Naive thymus-derived CD8-positive, alpha-beta T cell (primary cell): ENCODE measurements around the gene CDH24. TPM values are rescaled to one million over a fixed set of nuclear protein-coding genes. Genes with fewer than 3 reads are reported as not detected.

Experiments
- ATAC-seq, 2 donors: fragments of 150-1000 bp; cut with Tn5 transposase in 1 of 2; sonication (Bioruptor Pico), chemical (Tn5 transposase) in 1 of 2; 1 replicate in 1 of 2; 2 replicates in 1 of 2; pipeline ENCODE4 v1.10.0; 2021; ENCODE audit warnings: mild to moderate bottlenecking in 2 of 2, moderate library complexity in 2 of 2
- POLR2A ChIA-PET: fragments of 350-600 bp; sonication (Branson Sonifier 250); formaldehyde crosslinking; loops from one replicate; lab custom pipeline; 2021; ENCODE audit warnings: antibody characterized with exemption; lab: Charles Lee
- DNase-seq, 10 donors: peaks; one replicate each; pipeline versions ENCODE4 v3.0.0 to v3.0.0-alpha.2; 2020 to 2022
- H3K27ac Mint-ChIP-seq, 10 donors: one replicate each; pipeline ENCODE4 v1.8.0; 2020 to 2022; ENCODE audit warnings: mild to moderate bottlenecking in 10 of 10, mixed read lengths in 10 of 10, moderate library complexity in 4 of 10, inconsistent platforms in 1 of 10
- H3K27me3 Mint-ChIP-seq, 5 donors: one replicate each; pipeline ENCODE4 v1.8.0; 2021 to 2022; ENCODE audit warnings: mixed read lengths in 5 of 5
- H3K36me3 Mint-ChIP-seq, 3 donors: one replicate each; pipeline ENCODE4 v1.8.0; 2020 to 2022; ENCODE audit warnings: mixed read lengths in 3 of 3, mild to moderate bottlenecking in 2 of 3, inconsistent platforms in 1 of 3
- H3K4me1 Mint-ChIP-seq, 4 donors: one replicate each; pipeline ENCODE4 v1.8.0; 2021 to 2022; ENCODE audit warnings: mixed read lengths in 4 of 4
- H3K4me3 Mint-ChIP-seq, 10 donors: one replicate each; pipeline ENCODE4 v1.8.0; 2020 to 2022; ENCODE audit warnings: mild to moderate bottlenecking in 10 of 10, mixed read lengths in 10 of 10, moderate library complexity in 6 of 10, inconsistent platforms in 1 of 10
- H3K9me3 Mint-ChIP-seq, 9 donors: one replicate each; pipeline ENCODE4 v1.8.0; 2020 to 2022; ENCODE audit warnings: mixed read lengths in 9 of 9, mild to moderate bottlenecking in 3 of 9, inconsistent platforms in 1 of 9, moderate library complexity in 1 of 9
- polyA plus RNA-seq, 3 donors: library from polyadenylated mRNA; unstranded; fragments of 300-500 nt; fragmentation: Illumina TruSeq; gene quantifications; one replicate each; pipeline ENCODE4 v1.2.3, GENCODE V29; 2021
- total RNA-seq, 8 experiments: library from RNA in 2 of 8; stranded (reverse) in 2 of 8; gene quantifications; one replicate each; pipeline ENCODE4 v1.2.3 and lab custom pipeline; 2021 to 2026

Gene CDH24
- total and polyA plus RNA-seq, 5 experiments from 2014 or later: 0.06 to 1.2 (median 0.31) TPM

DNA sequence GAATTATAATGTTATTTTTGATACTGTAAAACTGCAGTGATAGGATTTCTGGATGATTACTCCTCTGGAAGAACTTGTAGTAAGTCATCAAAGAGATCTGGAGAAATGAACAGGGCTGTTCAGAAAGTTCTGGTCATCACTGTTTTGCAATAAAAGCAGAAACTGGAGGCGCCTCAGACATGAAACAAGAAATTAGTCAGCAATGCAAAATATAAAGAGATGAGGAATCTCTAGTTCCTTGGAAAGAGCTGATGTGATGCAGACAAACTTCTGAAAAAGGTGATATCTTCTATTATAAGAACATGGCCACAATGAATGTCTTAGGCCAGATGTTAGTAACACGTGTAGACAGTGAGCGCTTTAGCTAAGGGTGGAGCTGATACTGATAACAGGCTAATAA, 28.1 kb upstream of the CDH24 start:
- Mint-ChIP-seq H3K9me3 (no peaks in the 10 kb centered on the region), H3K4me3 (no peak overlapping the region), H3K36me3 (peaks cover 11 to 95% (median 16%) of the 10 kb centered on the region in 3 donors), H3K27ac (peak overlapping the region in 3 of 10 donors; percentile 8 to 41 (median 28)), H3K4me1 (peaks cover 11 to 32% (median 23%) of the 10 kb centered on the region in 4 donors), H3K27me3 (no peaks in the 10 kb centered on the region)
- DNase-seq: no peak
- POLR2A ChIA-PET: interaction anchor here (3.9 kb wide), 1 partner anchor 9 kb away, joined by 12 read pairs; the partner anchor contains the start of genes ACIN1 and C14orf119
- no peak for ATAC-seq

DNA sequence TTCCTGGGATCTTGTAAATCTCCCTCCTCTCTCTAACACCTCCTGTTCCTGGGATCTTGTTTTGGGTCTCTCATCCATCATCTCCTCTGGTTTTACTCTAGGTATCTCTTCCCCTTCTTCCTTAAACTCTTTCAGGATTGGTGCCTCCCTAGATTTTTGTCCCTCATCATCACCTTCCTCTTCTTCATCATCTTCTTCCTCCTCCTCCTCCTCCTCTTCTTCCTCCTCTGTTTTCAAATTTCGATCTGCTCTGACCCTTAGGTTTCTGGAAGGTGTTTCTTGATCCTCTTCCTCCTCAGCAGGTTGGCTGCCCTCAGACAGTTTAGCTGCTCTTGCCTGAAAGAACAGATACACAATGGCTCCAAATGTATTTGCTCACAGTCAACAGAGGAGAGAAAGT, 23.2 kb upstream of the CDH24 start:
- no peak for DNase-seq
- POLR2A ChIA-PET: no interaction called here
- H3K27me3 Mint-ChIP-seq: no peaks in the 10 kb centered on the region
- no peaks in the 10 kb centered on the region for H3K9me3 Mint-ChIP-seq
- H3K4me1 Mint-ChIP-seq: peaks cover 0 to 18% (median 4%) of the 10 kb centered on the region in 4 donors
- ATAC-seq: no peak
- no peak overlapping the region for H3K4me3 Mint-ChIP-seq
- peak overlapping the region; percentile 12 to 73 (median 42) for H3K27ac Mint-ChIP-seq
- H3K36me3 Mint-ChIP-seq: peaks cover 11 to 94% (median 27%) of the 10 kb centered on the region in 3 donors

DNA sequence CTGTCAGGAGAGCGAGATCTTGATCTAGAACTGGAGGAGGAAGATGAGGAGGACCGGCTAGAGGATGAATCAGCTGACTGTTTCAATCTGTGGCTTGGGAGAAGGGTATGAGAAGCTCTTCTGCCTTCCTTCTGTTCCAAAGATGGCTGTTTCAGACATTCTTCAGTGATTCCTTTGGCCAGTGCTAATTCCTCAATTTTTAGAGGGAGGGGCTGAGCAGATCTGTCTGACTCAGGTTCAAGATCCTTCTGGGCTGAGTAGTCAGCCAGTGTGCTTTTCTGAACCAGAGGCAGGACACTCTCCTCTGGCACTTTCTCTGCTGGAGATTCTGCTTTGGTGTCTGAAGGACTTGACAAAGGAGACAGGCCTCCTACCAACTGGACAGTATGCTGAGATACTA, 22.4 kb upstream of the CDH24 start:
- DNase-seq: no peak
- no peaks in the 10 kb centered on the region for H3K9me3 Mint-ChIP-seq
- peak overlapping the region in 8 of 10 donors; percentile 16 to 82 (median 50) for H3K27ac Mint-ChIP-seq
- H3K4me1 Mint-ChIP-seq: peaks cover 0 to 17% (median 3%) of the 10 kb centered on the region in 4 donors
- no peak overlapping the region for H3K4me3 Mint-ChIP-seq
- POLR2A ChIA-PET: no interaction called here
- no peaks in the 10 kb centered on the region for H3K27me3 Mint-ChIP-seq
- no peak for ATAC-seq
- peaks cover 10 to 94% (median 27%) of the 10 kb centered on the region in 3 donors for H3K36me3 Mint-ChIP-seq

DNA sequence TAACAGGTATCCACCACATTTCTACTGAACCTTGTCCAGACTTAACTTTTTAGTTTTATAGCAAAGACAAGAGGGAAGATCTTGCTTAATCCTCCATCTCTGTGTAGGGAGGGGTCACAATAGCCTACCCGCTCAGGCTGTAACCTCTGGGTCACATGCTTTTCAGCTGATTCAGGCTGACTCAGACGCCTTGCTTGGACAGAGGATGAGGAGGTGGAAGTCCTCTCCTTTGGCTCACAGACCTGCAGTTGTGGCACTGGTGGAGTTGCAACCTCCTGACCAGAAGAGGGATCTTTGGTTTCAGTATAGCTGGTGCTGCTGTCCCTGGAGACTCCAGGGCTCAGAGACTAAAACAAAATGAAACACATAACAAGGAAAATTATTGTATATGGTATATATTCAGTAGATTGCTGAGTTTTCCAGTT, 21.4 kb upstream of the CDH24 start:
- Mint-ChIP-seq H3K27me3 (no peaks in the 10 kb centered on the region), H3K27ac (no peak overlapping the region), H3K4me3 (no peak overlapping the region), H3K9me3 (no peaks in the 10 kb centered on the region), H3K4me1 (peaks cover 0 to 15% (median 2%) of the 10 kb centered on the region in 4 donors), H3K36me3 (peaks cover 8 to 96% (median 25%) of the 10 kb centered on the region in 3 donors)
- no peak for DNase-seq
- no peak for ATAC-seq
- POLR2A ChIA-PET: interaction anchor here (3.2 kb wide), 1 partner anchor 16 kb away, joined by 15 read pairs; the partner anchor contains the start of genes ACIN1 and C14orf119

DNA sequence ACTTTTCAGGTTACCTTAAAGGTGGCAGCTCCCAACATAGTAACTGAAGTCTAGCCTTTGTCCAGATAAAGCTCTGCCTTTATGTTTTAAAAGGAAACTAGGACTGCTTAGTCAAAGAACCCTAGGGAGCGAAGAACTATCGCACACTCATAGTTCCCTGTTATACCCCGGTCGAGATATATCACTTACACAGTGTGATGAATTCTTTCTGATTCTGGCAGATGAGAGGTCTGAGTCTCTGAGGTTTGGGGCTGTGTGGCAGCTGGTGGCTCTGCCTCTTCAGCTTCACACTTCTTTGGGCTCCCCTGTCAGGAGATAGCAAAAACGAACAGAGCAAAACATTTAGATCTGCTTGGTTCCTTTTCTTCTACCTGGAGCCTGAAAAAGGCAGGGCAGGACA, 20.6 kb upstream of the CDH24 start:
- no peak overlapping the region for H3K4me3 Mint-ChIP-seq
- H3K4me1 Mint-ChIP-seq: peaks cover 0 to 15% (median 2%) of the 10 kb centered on the region in 4 donors
- POLR2A ChIA-PET: interaction anchor here (0.6 to 3.2 kb wide), 4 partner anchors 17 to 71 kb away, joined by 3 to 15 read pairs (median 6); partner anchors contain the start of genes ACIN1 and C14orf119
- no peaks in the 10 kb centered on the region for H3K9me3 Mint-ChIP-seq
- peaks cover 8 to 96% (median 25%) of the 10 kb centered on the region in 3 donors for H3K36me3 Mint-ChIP-seq
- no peaks in the 10 kb centered on the region for H3K27me3 Mint-ChIP-seq
- no peak for DNase-seq
- H3K27ac Mint-ChIP-seq: peak overlapping the region in 4 of 10 donors; percentile 14 to 55 (median 33)
- ATAC-seq: no peak

DNA sequence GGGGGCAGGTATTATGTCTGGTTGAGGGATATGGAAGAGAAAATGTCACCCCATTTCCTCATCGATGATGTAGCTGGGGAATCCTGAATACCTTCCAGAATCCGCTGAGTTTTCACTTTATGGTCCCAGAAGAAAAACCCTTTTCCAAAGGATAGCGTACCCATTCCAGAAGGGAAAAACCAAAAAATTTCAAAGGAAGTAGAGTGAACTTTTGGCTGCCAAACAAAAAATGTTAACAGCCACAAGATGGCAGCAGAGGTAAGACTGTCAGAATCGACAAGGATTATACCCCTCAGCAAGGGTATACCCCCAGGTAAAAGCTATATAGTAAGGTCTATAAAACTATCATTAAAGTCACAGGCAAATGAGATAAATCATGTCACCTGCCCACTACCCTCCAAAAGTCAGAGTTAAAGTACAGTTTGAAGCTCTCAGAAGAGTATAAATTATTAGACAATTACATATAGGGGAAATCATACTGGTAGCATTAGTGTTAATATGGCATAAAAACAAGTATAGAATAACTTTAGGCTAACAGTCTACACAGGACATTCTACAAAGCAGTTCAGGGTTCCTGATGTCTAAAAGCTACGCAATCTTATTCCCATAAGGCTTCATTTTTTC, 19.6 kb upstream of the CDH24 start:
- Mint-ChIP-seq H3K9me3 (no peaks in the 10 kb centered on the region), H3K27ac (peak overlapping the region in 3 of 10 donors; percentile 43 to 56 (median 47)), H3K4me3 (no peak overlapping the region), H3K4me1 (peaks cover 0 to 19% (median 8%) of the 10 kb centered on the region in 4 donors), H3K36me3 (peaks cover 8 to 97% (median 25%) of the 10 kb centered on the region in 3 donors), H3K27me3 (no peaks in the 10 kb centered on the region)
- ATAC-seq (peak; percentile 70 to 79), DNase-seq (peak in 5 of 10 donors; percentile 32 to 57 (median 48))
- POLR2A ChIA-PET: interaction anchor here (0.8 to 3.2 kb wide), 4 partner anchors 18 to 70 kb away, joined by 3 to 15 read pairs (median 9); partner anchors contain the start of genes ACIN1 and C14orf119

DNA sequence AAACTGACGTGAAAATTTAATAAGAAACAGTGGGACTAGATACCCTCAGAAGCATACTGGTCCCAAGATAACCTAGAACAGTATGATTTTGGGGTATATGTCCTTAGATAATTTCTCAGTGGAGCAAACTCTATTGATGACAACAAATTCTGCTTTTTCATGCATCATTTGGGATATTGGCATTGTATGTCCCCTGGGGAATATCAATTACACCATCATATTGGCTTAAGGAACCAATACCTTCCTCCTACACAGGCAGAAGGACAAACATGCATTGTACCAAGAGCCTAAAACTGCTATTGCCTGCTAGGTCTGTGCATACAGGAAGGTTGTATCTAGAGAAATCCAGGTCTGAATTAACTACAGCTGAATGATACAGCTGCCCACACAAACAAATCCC, 17.6 kb upstream of the CDH24 start:
- H3K36me3 Mint-ChIP-seq: peaks cover 0 to 85% (median 16%) of the 10 kb centered on the region in 3 donors
- ATAC-seq (no peak), DNase-seq (no peak)
- no peaks in the 10 kb centered on the region for H3K9me3 Mint-ChIP-seq
- H3K27me3 Mint-ChIP-seq: no peaks in the 10 kb centered on the region
- H3K27ac Mint-ChIP-seq: no peak overlapping the region
- H3K4me3 Mint-ChIP-seq: no peak overlapping the region
- POLR2A ChIA-PET: interaction anchor here (0.6 to 1.6 kb wide), 3 partner anchors 20 to 1029 kb away, joined by 4 to 5 read pairs (median 5); partner anchors contain the start of genes ACIN1 and C14orf119
- peaks cover 13 to 31% (median 27%) of the 10 kb centered on the region in 4 donors for H3K4me1 Mint-ChIP-seq

DNA sequence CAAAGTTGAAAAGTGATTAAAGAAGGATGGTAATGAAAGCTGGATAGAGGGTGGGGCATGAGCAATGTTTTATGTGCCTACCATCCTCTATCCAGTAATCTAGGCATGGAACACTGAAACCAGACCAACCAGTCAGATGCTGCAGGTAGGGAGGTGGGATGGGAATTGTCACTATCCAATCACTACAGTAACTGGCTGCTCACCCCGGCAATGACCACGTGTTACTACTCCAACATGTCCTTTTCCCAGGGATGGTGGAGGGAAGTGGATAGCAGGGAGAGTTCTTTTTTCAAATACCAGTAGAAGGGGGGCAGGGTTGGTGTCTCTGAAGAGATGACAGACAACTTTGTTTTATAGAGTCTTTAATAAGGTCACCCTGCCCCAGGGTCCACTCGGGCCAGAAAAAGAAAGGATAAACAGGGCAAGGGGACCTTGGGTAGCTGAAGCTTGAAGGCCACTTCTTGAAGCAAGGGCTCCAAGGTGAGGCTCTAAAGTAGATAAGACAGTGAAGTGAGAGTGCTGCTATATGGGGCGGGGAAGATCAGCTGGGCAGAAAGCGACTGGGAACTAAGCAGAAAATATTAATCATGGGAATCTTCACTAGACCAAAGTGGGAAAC, 14.7 kb upstream of the CDH24 start:
- POLR2A ChIA-PET: interaction anchor here (0.5 to 3.1 kb wide), 4 partner anchors 23 to 317 kb away, joined by 3 to 13 read pairs (median 5); partner anchors contain the start of genes ACIN1 and C14orf119
- no peaks in the 10 kb centered on the region for H3K9me3 Mint-ChIP-seq
- H3K4me1 Mint-ChIP-seq: peaks cover 18 to 41% (median 39%) of the 10 kb centered on the region in 4 donors
- H3K36me3 Mint-ChIP-seq: peaks cover 0 to 73% (median 12%) of the 10 kb centered on the region in 3 donors
- no peak for ATAC-seq
- peak overlapping the region; percentile 85 to 99 (median 95) for H3K4me3 Mint-ChIP-seq
- no peak for DNase-seq
- H3K27me3 Mint-ChIP-seq: no peaks in the 10 kb centered on the region
- peak overlapping the region; percentile 88 to 97 (median 95) for H3K27ac Mint-ChIP-seq

DNA sequence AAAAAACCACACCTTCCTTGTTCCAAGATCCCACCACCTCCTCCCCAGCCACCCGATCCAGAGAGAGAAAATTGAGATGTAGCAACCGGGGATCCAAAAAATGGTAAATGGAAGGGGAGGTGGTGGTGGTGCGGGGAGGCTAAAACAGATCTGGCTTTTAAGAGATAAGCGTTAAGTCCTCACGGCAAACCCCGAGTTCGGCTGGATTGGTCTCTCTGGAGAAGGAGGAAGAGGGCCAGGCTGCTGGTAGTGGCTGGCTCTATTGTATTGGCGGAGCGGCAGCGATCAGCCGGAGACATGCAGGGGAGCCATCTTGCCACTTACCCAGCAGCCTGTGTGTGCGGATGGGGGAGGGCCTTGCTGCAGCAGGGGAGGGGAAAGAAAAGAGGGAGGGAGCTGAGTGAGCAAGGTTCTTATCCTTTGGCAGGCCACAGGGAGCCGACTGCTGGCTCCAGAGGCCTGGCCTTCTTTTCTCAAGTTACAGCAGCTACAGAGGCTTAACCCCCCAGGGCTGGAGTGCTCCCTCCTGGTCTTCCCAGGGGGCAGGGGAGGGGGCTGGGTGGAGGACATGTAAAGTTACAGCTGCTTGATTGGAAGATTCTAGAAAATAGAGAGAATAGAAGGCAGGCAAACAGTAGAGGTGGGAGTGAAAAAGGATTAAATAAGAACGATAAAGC, 14.1 kb upstream of the CDH24 start:
- POLR2A ChIA-PET: interaction anchor here (0.5 to 3.1 kb wide), 5 partner anchors 18 to 318 kb away, joined by 3 to 13 read pairs (median 5); partner anchors contain the start of genes ACIN1 and C14orf119
- no peaks in the 10 kb centered on the region for H3K27me3 Mint-ChIP-seq
- ATAC-seq (peak; percentile 89 to 91), DNase-seq (peak; percentile 57 to 83 (median 69))
- peak overlapping the region; percentile 88 to 97 (median 95) for H3K27ac Mint-ChIP-seq
- H3K4me1 Mint-ChIP-seq: peaks cover 18 to 41% (median 38%) of the 10 kb centered on the region in 4 donors
- H3K9me3 Mint-ChIP-seq: no peaks in the 10 kb centered on the region
- H3K36me3 Mint-ChIP-seq: peaks cover 0 to 73% (median 8%) of the 10 kb centered on the region in 3 donors
- H3K4me3 Mint-ChIP-seq: peak overlapping the region; percentile 85 to 99 (median 95)

DNA sequence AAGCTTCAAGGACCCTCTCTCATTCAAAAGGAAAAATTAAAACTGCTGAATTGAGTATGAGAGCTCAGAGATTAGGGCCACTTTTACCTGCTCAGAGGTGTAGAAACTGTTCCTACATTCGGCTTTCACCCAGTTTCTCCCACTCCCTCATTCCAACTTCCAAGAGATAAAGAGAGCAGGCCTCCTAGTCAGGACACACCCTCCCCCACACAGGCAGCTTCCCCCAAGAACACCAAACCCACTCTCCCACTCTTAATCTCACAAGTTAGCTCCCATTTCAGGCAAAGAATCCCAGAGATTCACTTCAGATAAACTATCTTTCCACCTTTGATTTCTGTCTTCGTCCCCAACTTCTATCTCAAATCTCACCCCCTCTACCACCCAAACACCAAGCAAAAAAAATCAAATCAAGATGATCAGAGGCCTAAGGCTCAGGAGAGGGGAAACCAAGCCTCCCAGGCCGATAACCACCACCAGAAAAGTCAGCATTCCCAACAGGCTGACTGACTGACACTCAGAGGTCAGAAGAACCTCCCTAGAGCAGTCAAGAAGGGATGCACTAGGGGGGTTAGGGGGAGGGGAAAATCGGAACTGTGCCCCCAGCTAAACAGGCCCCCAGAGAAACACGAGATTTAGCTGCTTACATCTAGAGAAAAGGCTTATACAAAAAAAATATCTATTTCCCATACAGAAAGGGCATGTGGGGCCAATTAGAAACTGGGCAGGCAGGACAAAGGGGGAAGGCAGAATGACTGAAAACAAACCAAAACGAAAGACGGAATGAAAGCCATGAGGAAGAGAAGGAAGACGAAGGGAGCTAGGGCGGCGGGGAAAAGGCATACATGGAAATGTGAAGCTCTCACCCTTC, 13.2 kb upstream of the CDH24 start:
- peaks cover 0 to 73% (median 13%) of the 10 kb centered on the region in 3 donors for H3K36me3 Mint-ChIP-seq
- ATAC-seq (no peak), DNase-seq (no peak)
- H3K27me3 Mint-ChIP-seq: no peaks in the 10 kb centered on the region
- H3K4me1 Mint-ChIP-seq: peaks cover 21 to 48% (median 43%) of the 10 kb centered on the region in 4 donors
- peak overlapping the region; percentile 85 to 99 (median 95) for H3K4me3 Mint-ChIP-seq
- H3K9me3 Mint-ChIP-seq: no peaks in the 10 kb centered on the region
- POLR2A ChIA-PET: interaction anchor here (1.1 to 3.1 kb wide), 3 partner anchors 19 to 63 kb away, joined by 3 to 13 read pairs (median 5); partner anchors contain the start of genes ACIN1 and C14orf119
- H3K27ac Mint-ChIP-seq: peak overlapping the region; percentile 88 to 97 (median 95)

DNA sequence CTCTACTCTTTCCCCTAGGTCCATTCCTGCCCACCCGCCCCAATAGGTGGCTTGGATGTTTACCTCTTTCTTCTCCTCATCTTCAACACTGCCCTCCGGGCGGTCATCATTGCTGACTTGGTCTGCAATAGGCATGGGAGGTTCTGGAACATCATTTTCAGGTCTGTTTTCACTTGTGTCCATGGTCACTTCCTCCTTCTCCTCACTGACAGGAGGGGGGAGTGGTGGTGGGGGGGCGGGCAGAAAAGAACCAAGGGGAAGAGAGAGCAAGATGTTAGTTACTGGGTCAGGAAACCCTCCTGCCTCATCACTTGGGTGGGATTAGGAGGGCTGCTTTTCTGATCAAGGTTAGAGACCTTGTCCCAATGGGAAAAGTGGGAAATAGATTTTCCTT, 12.1 kb upstream of the CDH24 start:
- no peak for ATAC-seq
- no peak for DNase-seq
- peaks cover 21 to 48% (median 44%) of the 10 kb centered on the region in 4 donors for H3K4me1 Mint-ChIP-seq
- no peaks in the 10 kb centered on the region for H3K9me3 Mint-ChIP-seq
- H3K27me3 Mint-ChIP-seq: no peaks in the 10 kb centered on the region
- POLR2A ChIA-PET: interaction anchor here (0.7 to 1.9 kb wide), 4 partner anchors 26 to 83 kb away, joined by 3 to 12 read pairs (median 4); partner anchors contain the start of genes ACIN1 and C14orf119
- H3K36me3 Mint-ChIP-seq: peaks cover 0 to 70% (median 11%) of the 10 kb centered on the region in 3 donors
- H3K4me3 Mint-ChIP-seq: peak overlapping the region in 2 of 10 donors; percentile 64 to 83
- H3K27ac Mint-ChIP-seq: peak overlapping the region in 7 of 10 donors; percentile 63 to 94 (median 88)
